Gastrocnemius medialis (tissue), 4 donors: ENCODE measurements around the gene FAM8A1. TPM values are rescaled to one million over a fixed set of nuclear protein-coding genes. Genes with fewer than 3 reads are reported as not detected.

Source experiments
- ATAC-seq, 2 donors: fragments of 150-250 bp; one replicate each; pipeline ENCODE4 v1.9.1; 2016
- DNase-seq, 2 donors: peaks; one replicate each; pipeline ENCODE4 v3.0.0-alpha.2; 2019
- H3K27ac ChIP-seq, 4 donors: fragments of 200-600 bp; sonication (generic); 1 replicate in 1 of 4; 2 replicates in 3 of 4; pipeline ENCODE4 v1.5.1; 2016 to 2018; ENCODE audit warnings: mild to moderate bottlenecking in 2 of 4, moderate library complexity in 1 of 4
- H3K27me3 ChIP-seq, 3 donors: fragments of 200-600 bp; sonication (generic) in 2 of 3; 1 replicate in 1 of 3; 2 replicates in 2 of 3; pipeline versions ENCODE4 v1.5.1 to v1.6.0; 2016 to 2019; ENCODE audit warnings: mild to moderate bottlenecking in 1 of 3, moderate library complexity in 1 of 3
- H3K36me3 ChIP-seq, 2 donors: fragments of 200-600 bp; sonication (generic) in 1 of 2; one replicate each; pipeline ENCODE4 v1.5.1; 2017 to 2018
- H3K4me1 ChIP-seq, 2 donors: fragments of 200-600 bp; sonication (generic) in 1 of 2; one replicate each; pipeline ENCODE4 v1.5.1; 2016 to 2017; ENCODE audit warnings: mild to moderate bottlenecking in 2 of 2
- H3K4me3 ChIP-seq, 4 donors: fragments of 200-600 bp; sonication (generic) in 3 of 4; 1 replicate in 1 of 4; 2 replicates in 3 of 4; pipeline ENCODE4 v1.5.1; 2016 to 2019; ENCODE audit warnings: mild to moderate bottlenecking in 2 of 4
- H3K9me3 ChIP-seq, 3 donors: fragments of 200-600 bp; sonication (generic) in 2 of 3; 1 replicate in 1 of 3; 2 replicates in 2 of 3; pipeline ENCODE4 v1.5.1; 2016 to 2019
- POLR2A ChIP-seq, 2 donors: fragments of 450-650 bp; IDR thresholded peaks; one replicate each; pipeline ENCODE4 v1.6.1; 2017; ENCODE audit warnings: antibody characterized with exemption in 2 of 2, mild to moderate bottlenecking in 2 of 2, moderate library complexity in 2 of 2
- in situ Hi-C, 4 donors: fragments of 200-750 bp; cut with MboI; loops; one replicate each; pipeline versions ENCODE4 v1.15.0 to v1.8.0; 2017; ENCODE audit warnings: low sequenced_read_pairs in 4 of 4
- intact Hi-C: fragments of 100-400 bp; cut with DNase I; formaldehyde crosslinking; loops from one replicate; pipeline ENCODE4 v1.15.1; 2023; ENCODE audit warnings: low total_unique reads
- total RNA-seq, 4 donors: library from RNA; depleted of rRNA; stranded (reverse); fragments of >200 nt; gene quantifications; one replicate each; pipeline versions ENCODE4 v1.1.0 to v1.2.3, GENCODE V29; 2016
- TF ChIP-seq, protein P1 (sequence below), 5 experiments: fragments of 450-650 bp in 3 of 5; fragments of 200-600 bp in 2 of 5; sonication (generic) in 2 of 5; IDR thresholded peaks in 4 of 5; conservative IDR thresholded peaks in 1 of 5; 1 replicate in 4 of 5; 2 replicates in 1 of 5; pipeline ENCODE4 v1.5.1; 2016 to 2019; ENCODE audit warnings: antibody characterized with exemption in 5 of 5, mild to moderate bottlenecking in 3 of 5, moderate library complexity in 3 of 5

FAM8A1 gene, protein sequence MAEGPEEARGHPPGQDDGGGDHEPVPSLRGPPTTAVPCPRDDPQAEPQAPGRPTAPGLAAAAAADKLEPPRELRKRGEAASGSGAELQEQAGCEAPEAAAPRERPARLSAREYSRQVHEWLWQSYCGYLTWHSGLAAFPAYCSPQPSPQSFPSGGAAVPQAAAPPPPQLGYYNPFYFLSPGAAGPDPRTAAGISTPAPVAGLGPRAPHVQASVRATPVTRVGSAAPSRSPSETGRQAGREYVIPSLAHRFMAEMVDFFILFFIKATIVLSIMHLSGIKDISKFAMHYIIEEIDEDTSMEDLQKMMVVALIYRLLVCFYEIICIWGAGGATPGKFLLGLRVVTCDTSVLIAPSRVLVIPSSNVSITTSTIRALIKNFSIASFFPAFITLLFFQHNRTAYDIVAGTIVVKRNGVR
- 10 to 100 TPM; 22.7 to 37.3 (median 27.5) TPM for total RNA-seq

DNA sequence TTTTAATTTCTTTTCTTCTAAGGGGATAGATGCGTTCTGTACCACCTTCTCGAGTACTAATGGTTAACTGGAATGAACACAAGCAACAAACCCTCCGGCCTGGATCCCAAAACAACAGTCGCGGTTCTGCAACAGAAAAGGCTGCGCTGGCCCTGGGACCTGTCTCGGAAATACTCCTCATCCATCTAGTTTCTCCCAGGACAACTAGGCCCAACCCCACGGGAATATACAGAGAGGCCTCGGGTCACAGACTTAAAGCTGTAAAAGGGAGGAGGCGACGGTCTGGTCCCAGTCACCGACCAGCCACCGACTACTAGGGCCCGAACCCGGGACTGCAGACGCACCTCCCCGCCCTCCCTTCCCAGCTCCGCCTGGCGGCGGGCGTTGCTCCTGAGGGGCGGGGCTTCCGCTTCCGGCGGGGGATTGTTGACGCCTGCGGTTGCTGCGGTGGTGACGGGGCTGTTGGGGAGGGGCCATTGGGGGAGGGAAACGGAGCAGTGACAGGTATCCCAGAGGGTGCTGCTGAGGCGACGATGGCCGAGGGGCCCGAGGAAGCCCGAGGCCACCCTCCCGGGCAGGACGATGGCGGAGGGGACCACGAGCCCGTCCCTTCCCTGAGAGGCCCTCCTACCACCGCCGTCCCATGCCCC lies at the start of gene FAM8A1:
Gene FAM8A1 (plus strand): TSS at position 426 of the 650 bp plus-strand sequence. CDS start 108 bp downstream, at position 534.
- no peaks in the 10 kb centered on the region for H3K9me3 ChIP-seq
- H3K4me3 ChIP-seq: peak within 1 kb of the TSS; percentile 77 to 98 (median 86)
- intact Hi-C loops (loop anchor here (1.0 to 5.0 kb wide), 2 partner anchors 106 to 387 kb away; partner anchors contain the start of genes KIF13A and NUP153), in situ Hi-C loops (loop anchor here in 2 of 4 donors (10.0 to 25.0 kb wide), 2 partner anchors 187 to 205 kb away; no protein-coding TSS in a partner anchor)
- H3K27me3 ChIP-seq: no peaks in the 10 kb centered on the region
- H3K27ac ChIP-seq: peak within 1 kb of the TSS; percentile 89 to 99 (median 94)
- TF ChIP-seq, protein P1, sequence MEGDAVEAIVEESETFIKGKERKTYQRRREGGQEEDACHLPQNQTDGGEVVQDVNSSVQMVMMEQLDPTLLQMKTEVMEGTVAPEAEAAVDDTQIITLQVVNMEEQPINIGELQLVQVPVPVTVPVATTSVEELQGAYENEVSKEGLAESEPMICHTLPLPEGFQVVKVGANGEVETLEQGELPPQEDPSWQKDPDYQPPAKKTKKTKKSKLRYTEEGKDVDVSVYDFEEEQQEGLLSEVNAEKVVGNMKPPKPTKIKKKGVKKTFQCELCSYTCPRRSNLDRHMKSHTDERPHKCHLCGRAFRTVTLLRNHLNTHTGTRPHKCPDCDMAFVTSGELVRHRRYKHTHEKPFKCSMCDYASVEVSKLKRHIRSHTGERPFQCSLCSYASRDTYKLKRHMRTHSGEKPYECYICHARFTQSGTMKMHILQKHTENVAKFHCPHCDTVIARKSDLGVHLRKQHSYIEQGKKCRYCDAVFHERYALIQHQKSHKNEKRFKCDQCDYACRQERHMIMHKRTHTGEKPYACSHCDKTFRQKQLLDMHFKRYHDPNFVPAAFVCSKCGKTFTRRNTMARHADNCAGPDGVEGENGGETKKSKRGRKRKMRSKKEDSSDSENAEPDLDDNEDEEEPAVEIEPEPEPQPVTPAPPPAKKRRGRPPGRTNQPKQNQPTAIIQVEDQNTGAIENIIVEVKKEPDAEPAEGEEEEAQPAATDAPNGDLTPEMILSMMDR (IDR thresholded peaks at IDR 0.05 in 4 of 5, conservative IDR thresholded peaks at IDR 0.05 in 1 of 5): peak; percentile 60 to 75 (median 69)
- TF ChIP-seq POLR2A (IDR thresholded peaks at IDR 0.05): peak; percentile 84 to 85
- ATAC-seq (peak; percentile 93 to 96), DNase-seq (peak; percentile 95 to 97)
- peaks cover 11 to 13% of the 10 kb centered on the region in 2 donors for H3K4me1 ChIP-seq
- H3K36me3 ChIP-seq: peaks cover 0 to 11% of the 10 kb centered on the region in 2 donors

DNA sequence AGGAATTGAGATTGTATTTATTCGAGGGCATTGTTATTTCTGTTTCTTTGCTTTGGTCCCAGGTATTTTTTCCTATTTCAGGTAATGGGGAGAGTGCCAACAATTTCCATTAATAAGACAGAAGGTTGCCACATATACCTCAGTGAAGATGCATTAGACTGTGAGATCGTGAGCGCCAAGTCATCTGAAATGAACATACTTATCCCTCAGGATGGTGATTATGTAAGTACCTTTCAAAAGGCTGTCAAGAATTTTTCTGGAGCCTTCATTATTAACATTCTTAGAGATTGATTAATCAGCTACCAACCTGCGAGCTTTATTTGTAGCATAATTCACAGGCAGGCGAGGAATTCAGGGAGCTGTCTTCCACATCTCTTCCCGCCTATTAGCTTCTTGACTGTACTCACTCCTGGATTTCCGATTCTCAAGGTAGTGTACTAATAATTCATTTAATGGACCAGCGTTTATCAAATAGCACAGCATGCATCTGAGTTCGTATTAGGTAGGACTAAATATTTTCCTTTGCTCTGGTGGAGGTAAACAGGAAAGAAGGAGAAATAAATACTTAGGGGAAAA lies 48.6 kb upstream of the FAM8A1 start:
- in situ Hi-C loops: no loop called here
- H3K36me3 ChIP-seq: peaks cover 2 to 63% of the 10 kb centered on the region in 2 donors

DNA sequence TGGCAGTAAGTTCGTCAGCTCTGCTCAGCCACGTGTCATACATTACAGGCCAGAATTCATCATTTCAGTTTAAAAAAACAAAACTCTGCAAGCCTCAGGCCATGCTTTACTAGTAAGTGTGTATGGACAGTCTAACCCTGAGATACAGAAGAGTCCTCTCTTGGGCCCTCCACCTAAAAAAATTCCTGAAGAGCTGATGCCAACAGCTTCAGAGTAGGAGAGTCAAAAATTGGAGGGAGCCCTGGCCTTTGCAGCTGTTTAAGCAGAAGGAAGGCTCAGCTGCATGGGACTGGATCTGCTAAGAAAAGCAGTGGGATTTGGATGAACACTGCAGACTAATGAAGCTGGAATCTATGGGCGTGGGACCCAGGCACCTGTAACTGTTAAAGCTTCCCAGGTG lies 47.2 kb upstream of the FAM8A1 start:
- Histone ChIP-seq H3K36me3 (peaks cover 2 to 66% of the 10 kb centered on the region in 2 donors), H3K27me3 (no peaks in the 10 kb centered on the region), H3K4me3 (no peak overlapping the region), H3K9me3 (no peaks in the 10 kb centered on the region), H3K27ac (no peak overlapping the region), H3K4me1 (no peaks in the 10 kb centered on the region)
- intact Hi-C loops: no loop called here
- ATAC-seq (no peak), DNase-seq (no peak)
- in situ Hi-C loops: no loop called here
- TF ChIP-seq, protein P1 (IDR thresholded peaks at IDR 0.05 in 4 of 5, conservative IDR thresholded peaks at IDR 0.05 in 1 of 5): no peak

More for the DNA sequence above, 48.6 kb upstream of the FAM8A1 start:
- intact Hi-C loops: no loop called here
- Histone ChIP-seq H3K27me3 (no peaks in the 10 kb centered on the region), H3K4me1 (no peaks in the 10 kb centered on the region), H3K4me3 (no peak overlapping the region), H3K27ac (peak overlapping the region in 1 of 4 donors; percentile 31), H3K9me3 (no peaks in the 10 kb centered on the region)
- ATAC-seq: no peak
- DNase-seq: no peak
- TF ChIP-seq, protein P1 (IDR thresholded peaks at IDR 0.05 in 4 of 5, conservative IDR thresholded peaks at IDR 0.05 in 1 of 5): no peak
- TF ChIP-seq POLR2A (IDR thresholded peaks at IDR 0.05): no peak

DNA sequence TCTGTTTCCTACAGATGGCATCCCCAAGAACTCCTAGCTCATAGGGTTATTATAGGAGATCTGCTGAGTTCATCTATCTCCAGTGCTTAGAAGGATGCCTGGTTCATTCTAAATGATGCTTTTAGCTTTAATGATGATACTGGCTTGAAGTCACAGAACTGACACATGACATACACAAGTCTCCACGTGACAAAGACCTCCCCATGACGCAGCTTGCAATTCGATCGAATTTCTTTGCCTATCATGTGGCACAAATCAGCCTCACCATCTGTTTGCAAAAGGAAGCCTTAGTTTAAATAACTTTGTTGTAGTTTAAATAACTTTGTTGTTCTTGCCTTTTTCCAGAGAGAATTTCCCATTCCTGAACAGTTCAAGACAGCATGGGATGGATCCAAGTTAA lies 44.1 kb upstream of the FAM8A1 start:
- DNase-seq (no peak), ATAC-seq (no peak)
- in situ Hi-C loops (no loop called here), intact Hi-C loops (no loop called here)
- Histone ChIP-seq H3K9me3 (no peaks in the 10 kb centered on the region), H3K27ac (no peak overlapping the region), H3K4me1 (no peaks in the 10 kb centered on the region), H3K27me3 (no peaks in the 10 kb centered on the region), H3K4me3 (no peak overlapping the region), H3K36me3 (peaks cover 0 to 57% of the 10 kb centered on the region in 2 donors)
- TF ChIP-seq, protein P1 (IDR thresholded peaks at IDR 0.05 in 4 of 5, conservative IDR thresholded peaks at IDR 0.05 in 1 of 5): no peak
- TF ChIP-seq POLR2A (IDR thresholded peaks at IDR 0.05): no peak
